Measurements from ENCODE around the gene PTHLH.

PTHLH gene

DNA sequence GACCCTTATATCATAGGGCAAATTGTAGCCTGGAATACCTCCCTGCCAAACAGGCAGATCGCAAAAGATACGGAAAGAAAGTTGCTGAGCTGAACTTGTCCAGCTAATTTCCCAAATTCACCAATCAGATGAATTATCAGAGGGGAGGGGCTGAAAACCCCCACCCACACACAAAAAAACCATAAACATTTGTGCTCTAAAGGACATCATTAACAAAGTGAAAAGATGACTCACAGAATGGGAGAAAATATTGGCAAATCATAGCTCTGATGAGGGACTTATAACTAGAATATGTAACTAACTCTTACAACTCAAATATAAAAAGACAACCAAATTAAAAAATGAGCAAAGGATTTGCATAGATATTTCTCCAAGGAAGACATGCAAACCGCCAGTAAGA, 36.3 kb downstream of the PTHLH start:
- DNase-seq (ENCODE audit: low read depth) = no peak

DNA sequence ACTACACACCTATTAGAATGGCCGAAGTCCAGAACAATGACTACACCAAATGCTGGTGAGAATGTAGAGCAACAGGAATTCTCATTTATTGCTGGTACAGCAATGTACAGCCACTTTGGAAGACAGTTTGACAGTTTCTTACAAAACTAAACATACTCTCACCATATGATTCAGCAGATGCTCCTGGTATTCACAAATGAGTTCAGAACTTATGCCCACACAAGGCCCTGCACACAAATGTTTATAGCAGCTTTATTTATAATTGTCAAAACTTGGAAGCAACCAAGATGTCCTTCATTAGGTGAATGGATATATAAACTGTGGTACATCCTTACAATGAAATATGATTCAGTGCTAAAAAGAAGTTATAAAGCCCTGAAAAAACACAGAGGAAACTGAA, 38.3 kb downstream of the PTHLH start:
- no peak for DNase-seq (ENCODE audit: low read depth)

DNA sequence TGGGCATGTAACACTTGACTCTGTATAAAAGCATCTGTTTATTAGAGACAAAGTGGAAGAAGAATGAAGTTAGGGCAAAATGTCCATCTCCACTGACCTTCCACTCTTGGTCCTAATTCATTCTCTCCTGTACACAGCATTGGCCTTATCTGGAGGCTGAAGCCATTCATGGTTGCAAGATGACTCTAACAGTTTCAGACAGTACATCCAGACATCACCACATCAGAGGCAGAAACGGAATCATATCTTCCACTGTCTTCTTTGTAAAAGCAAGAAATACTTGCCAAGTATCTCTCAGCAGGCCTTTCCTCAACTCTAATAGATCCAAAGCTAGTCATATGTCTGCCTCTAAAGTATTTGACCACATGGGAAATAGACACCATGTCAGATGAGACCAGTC, 41.1 kb downstream of the PTHLH start:
- no peak for DNase-seq (ENCODE audit: low read depth)

DNA sequence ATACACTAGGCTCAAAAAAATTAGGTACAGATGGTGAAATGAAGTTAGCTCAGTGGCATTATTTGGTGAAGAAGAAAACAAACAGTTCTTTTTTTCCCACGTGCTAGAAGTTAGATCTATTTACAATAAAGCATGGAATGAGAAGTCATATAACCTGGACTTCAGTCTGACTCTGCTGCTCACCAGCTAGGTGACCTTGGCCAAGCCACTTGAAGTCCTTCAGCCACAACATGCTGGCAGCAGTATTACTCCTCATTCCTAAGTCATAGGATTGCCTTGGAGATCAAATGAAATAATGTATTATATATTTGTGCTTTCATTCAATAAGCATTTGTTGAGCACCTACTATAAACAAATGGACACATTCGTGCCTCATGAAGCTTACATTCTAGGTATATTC, 45.2 kb downstream of the PTHLH start:
- DNase-seq (ENCODE audit: low read depth) = no peak

DNA sequence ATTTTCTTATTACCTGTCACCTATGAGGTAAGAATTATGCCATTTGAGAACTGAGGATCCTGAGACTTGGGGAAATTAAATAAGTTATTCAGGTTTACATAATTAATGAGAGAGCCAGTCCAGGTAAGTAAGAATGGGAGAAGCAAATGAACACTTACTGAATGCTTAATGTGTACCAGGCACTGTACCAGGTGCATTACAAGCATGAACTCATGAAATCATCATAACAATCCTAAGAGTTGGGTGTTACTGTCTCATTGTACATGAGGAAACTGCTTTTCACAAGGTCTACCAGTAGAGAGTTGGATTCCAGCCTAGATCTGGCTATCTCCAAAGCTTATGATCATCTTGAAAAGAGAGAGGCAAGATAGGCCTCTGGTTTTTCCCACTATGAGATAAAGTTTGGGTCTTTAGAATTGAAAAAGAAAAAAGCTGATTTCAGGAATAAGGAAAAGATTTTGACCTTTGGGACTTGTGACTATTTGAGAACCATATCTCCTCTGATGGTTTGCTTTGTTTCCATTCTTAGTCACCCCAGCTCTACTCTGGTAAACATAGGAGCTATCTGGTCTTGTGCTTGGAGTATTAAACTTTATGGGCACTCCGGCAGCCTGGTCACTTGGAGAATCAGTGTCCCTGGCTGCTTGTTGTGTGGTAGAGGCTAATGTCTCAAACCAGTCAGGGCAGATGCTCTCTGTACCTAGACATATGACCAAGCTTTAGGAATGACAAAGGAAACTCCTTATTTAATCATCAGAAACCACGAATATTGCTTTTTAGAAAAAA, 48.0 kb downstream of the PTHLH start:
- DNase-seq (ENCODE audit: low read depth) = no peak

DNA sequence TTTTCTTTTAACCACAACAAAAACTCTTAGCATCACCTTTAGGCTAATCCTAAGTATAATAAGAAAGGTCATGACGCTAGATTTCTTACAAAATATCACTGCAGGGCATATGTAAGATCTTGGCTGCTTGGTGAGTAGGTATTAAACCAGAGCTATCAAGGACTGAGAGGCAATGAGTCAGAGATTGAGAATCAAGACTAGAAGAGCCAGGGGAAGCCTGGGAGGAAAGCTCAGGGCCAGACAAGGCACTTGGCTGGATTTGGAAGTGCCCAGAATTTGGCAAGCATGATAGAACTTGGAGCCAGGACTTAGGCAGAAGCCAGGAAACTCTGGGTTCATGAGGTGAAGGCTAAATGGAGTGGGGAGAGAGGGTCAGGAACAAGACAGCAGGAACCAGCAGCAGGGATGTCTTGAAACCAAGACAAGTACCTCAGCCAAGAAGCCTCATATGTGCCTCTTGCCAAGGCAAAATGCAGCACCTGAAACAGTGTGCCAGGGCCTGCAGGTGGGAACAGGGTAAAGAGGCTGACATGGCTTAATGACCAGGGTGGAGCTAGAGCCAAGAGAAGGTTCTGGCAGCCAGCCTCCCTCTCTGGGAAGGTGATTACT, 49.9 kb downstream of the PTHLH start:
- no peak for DNase-seq (ENCODE audit: low read depth)

DNA sequence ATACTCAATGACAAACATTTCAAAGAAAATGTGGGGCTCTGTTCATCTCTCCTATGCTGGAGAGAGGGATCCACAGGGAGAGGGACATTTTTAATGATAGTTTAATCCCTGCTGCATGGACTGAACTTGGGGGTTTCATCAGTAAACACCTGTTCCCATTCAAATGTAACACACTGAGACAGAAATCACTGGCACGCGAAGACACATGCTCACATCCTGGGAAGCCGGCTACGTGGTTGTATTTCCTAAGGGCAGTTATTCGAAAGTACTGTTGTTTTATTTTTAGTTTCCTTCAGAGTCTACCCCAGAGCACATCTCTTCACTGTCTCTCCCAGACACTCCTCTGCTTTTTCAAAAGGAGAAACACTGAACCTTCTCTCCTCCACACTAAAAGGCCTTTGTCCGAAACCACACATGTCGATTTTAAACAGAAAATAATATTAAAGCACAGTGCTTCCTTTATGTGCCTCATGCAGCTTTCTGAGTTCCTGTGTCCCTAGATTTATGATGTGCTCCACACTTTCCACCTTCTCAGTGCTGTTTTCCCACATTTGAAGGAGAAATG, 52.8 kb downstream of the PTHLH start:
- DNase-seq (ENCODE audit: low read depth) = no peak

DNA sequence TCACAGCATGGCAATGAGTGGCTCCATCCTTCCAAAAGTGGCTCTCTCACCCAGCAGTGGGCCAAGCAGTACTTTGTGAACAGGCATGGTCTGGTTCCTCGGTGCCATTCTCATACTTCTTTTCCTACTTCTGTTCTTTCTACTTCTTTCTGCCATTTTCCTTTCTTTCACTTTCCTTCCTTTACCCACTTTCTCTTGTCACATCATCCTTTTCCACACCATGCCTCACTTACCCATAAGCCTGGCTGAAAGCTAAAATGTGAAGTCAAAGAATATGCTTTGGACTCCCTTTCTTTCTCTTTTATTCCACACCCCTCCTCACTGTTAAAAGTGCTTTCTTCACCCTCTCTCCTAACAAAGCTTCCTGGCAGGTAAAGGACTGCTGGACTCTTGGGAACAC, 57.0 kb downstream of the PTHLH start:
- DNase-seq (ENCODE audit: low read depth) = no peak

DNA sequence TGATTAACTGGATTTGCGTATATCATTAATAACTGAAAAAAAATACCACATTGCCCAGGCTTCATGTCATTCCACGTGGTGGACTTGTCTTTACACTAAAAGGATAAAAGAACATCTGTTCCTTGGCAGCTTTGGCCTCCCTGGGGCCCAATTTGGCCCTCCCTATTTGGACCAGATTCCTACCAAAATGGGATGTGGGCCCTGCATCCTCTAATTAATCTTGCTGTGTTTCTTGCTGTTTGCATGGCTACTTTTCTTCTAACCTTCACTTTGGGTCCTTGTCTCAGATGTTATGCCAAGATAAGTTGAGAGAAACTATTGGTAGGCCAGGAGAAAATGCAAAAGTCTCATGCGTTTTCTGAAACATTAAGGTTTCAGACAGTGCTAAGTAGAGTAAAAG, 57.5 kb downstream of the PTHLH start:
- DNase-seq (ENCODE audit: low read depth) = no peak

DNA sequence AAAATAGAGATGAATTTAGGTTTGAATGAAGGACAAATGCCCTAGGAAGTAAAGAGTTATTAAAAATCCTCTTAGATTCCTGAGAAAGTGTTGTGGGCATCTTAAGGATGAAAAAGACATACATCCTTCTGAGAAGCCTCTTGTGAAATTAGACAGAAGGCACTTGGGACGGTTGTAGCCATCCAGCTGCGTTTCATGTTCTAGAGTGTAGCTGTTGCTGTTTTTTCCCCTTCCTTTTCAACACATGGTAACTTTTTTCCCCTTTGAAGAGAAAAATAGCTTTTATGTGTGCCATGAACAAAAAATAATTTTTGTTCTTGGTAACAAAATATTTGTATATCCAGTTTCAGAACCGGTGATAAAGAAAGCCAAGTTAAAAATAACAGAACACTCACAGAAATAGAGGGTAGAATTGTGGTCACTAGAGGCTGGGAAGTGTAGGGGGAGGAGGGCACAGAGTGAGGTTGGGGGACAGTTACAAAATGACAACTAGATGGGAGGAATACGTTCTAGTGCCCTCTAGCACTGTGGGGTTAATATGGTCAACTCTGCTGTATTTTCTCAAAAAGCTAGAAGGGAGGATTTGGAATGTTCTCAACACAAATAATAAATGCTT, 58.4 kb downstream of the PTHLH start:
- DNase-seq (ENCODE audit: low read depth) = no peak

DNA sequence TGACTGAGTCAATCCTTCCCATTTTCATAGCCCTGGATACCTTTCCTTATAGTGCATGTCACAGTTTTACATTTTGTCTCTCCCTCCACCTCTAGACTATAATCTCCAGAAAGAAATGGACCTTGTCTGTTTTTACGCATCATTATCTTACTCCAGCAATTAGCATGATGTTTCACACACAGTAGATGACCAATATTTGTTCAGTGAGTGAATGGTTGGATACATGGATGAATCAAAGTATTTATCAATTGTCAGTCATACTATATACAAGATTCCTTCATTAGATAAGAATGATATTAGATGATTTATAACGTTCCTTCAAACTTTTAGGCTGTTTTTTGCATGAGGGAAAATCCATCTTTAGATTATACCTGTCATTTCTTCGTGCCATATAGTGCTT, 61.1 kb downstream of the PTHLH start:
- no peak for DNase-seq (ENCODE audit: low read depth)
